Endothelial cell of umbilical vein (primary cell): ENCODE data around the gene CRYL1. TPM values are rescaled to one million over a fixed set of nuclear protein-coding genes. Genes with fewer than 3 reads are reported as not detected.

Experiments used
- BruUV-seq: library from RNA; stranded (reverse); fragments of 400-500 nt; replicated peaks from 2 replicates; lab custom pipeline; 2021; lab: Mats Ljungman, UMichigan
- CTCF ChIA-PET: fragments of 300-600, 350-600 bp; sonication (Branson Sonifier 250); formaldehyde crosslinking; loops from one replicate; lab custom pipeline; 2021; ENCODE audit warnings: antibody characterized with exemption, inconsistent platforms; lab: Charles Lee
- POLR2A ChIA-PET: fragments of 300-600, 350-600 bp; sonication (Branson Sonifier 250); formaldehyde crosslinking; loops from one replicate; lab custom pipeline; 2021; ENCODE audit warnings: antibody characterized with exemption, inconsistent platforms; lab: Charles Lee
- DNase-seq: peaks from one replicate; pipeline ENCODE4 v3.0.0-alpha.2; 2011; ENCODE audit warnings: low read depth, low spot score
- FAIRE-seq: peaks from 2 replicates; lab custom pipeline; 2011; peaks lifted over from hg19 to GRCh38; lab: Jason Lieb, UNC
- H2AFZ ChIP-seq: 2 replicates; pipeline ENCODE4 v1.6.0; 2012; ENCODE audit warnings: low read depth, low read length, control low read depth, inconsistent platforms
- H3K27ac ChIP-seq: 2 replicates; pipeline ENCODE4 v1.5.1; 2011; ENCODE audit warnings: low read depth, mild to moderate bottlenecking, control low read depth, low read length, moderate library complexity; ENCODE audit not compliant: insufficient read depth
- H3K27me3 ChIP-seq, 2 experiments: 2 replicates each; pipeline versions ENCODE4 v1.6.0 to v1.6.1; 2011; ENCODE audit warnings: low read length in 2 of 2, mixed read lengths in 1 of 2; ENCODE audit not compliant: control insufficient read depth in 2 of 2, insufficient read depth in 2 of 2
- H3K36me3 ChIP-seq, 2 experiments: 2 replicates in 1 of 2; 3 replicates in 1 of 2; pipeline ENCODE4 v1.5.1; 2011; ENCODE audit warnings: low read length in 2 of 2, mild to moderate bottlenecking in 1 of 2, moderate library complexity in 1 of 2; ENCODE audit not compliant: control insufficient read depth in 2 of 2, insufficient read depth in 2 of 2; ENCODE audit errors: extremely low read depth in 1 of 2
- H3K4me1 ChIP-seq: 3 replicates; pipeline ENCODE4 v1.5.1; 2011; ENCODE audit warnings: mild to moderate bottlenecking, low read length; ENCODE audit not compliant: control insufficient read depth, insufficient read depth; ENCODE audit errors: extremely low read depth
- H3K4me2 ChIP-seq: 2 replicates; pipeline ENCODE4 v1.6.1; 2011; ENCODE audit warnings: low read length, control low read depth, mixed read lengths; ENCODE audit not compliant: insufficient read depth
- H3K4me3 ChIP-seq, 3 experiments: fragments of 200-600 bp in 1 of 3; sonication (generic), shearing (Covaris generic) in 1 of 3; replicated peaks in 1 of 3; 2 replicates each; pipeline ENCODE4 v1.5.1; 2011 to 2016; ENCODE audit warnings: control low read depth in 3 of 3, low read length in 3 of 3, mild to moderate bottlenecking in 2 of 3, inconsistent platforms in 1 of 3, low read depth in 1 of 3, moderate library complexity in 1 of 3; ENCODE audit not compliant: insufficient read depth in 1 of 3
- H3K79me2 ChIP-seq: 2 replicates; pipeline ENCODE4 v1.6.0; 2012; ENCODE audit warnings: low read length, inconsistent platforms; ENCODE audit not compliant: control insufficient read depth, insufficient read depth
- H3K9ac ChIP-seq: replicated peaks from 2 replicates; pipeline ENCODE3; 2011; ENCODE audit warnings: low read length, control low read depth; ENCODE audit not compliant: insufficient read depth; ENCODE audit errors: extremely low read depth
- H3K9me1 ChIP-seq: replicated peaks from 3 replicates; pipeline ENCODE4 v1.6.0; 2011; ENCODE audit warnings: mild to moderate bottlenecking, low read length; ENCODE audit not compliant: control insufficient read depth, insufficient read depth; ENCODE audit errors: extremely low read depth
- H3K9me3 ChIP-seq: replicated peaks from 2 replicates; pipeline ENCODE4 v1.5.1; 2012; ENCODE audit warnings: low read length, inconsistent platforms; ENCODE audit not compliant: control insufficient read depth, insufficient read depth
- H4K20me1 ChIP-seq: replicated peaks from 2 replicates; pipeline ENCODE3; 2011; ENCODE audit warnings: mild to moderate bottlenecking, low read length; ENCODE audit not compliant: control insufficient read depth, insufficient read depth; ENCODE audit errors: extremely low read depth
- EZH2 ChIP-seq: IDR thresholded peaks from 2 replicates; pipeline ENCODE4 v1.6.1; 2012; ENCODE audit warnings: borderline replicate concordance, low read depth, mild to moderate bottlenecking, moderate library complexity, low read length, inconsistent platforms; ENCODE audit not compliant: severe bottlenecking
- FOS ChIP-seq: IDR thresholded peaks from 2 replicates; pipeline ENCODE4 v1.6.1; 2011; ENCODE audit warnings: mild to moderate bottlenecking, low read length, moderate library complexity, borderline replicate concordance; ENCODE audit not compliant: insufficient read depth
- GATA2 ChIP-seq: IDR thresholded peaks from 2 replicates; pipeline ENCODE4 v1.7.0; 2011; ENCODE audit warnings: low read depth, mild to moderate bottlenecking, moderate library complexity, mixed read lengths, low read length; ENCODE audit not compliant: insufficient read length, insufficient read depth
- JUN ChIP-seq: IDR thresholded peaks from 2 replicates; pipeline ENCODE4 v1.6.1; 2011; ENCODE audit warnings: borderline replicate concordance, low read depth; ENCODE audit not compliant: insufficient read length, insufficient read depth
- MYC ChIP-seq: IDR thresholded peaks from one replicate; pipeline ENCODE4 v1.6.1; 2011; ENCODE audit warnings: mild to moderate bottlenecking, low read depth, low read length
- POLR2A ChIP-seq: IDR thresholded peaks from 2 replicates; pipeline ENCODE4 v1.6.1; 2012; ENCODE audit warnings: low read depth, mild to moderate bottlenecking, control low read depth, low read length
- POLR2AphosphoS5 ChIP-seq: IDR thresholded peaks from 2 replicates; pipeline ENCODE4 v1.6.1; 2012; ENCODE audit warnings: low read depth, mild to moderate bottlenecking, control low read depth, low read length, moderate library complexity; ENCODE audit not compliant: insufficient read depth
- dilution Hi-C: fragments of 300-500 bp; cut with MboI; formaldehyde crosslinking; loops from one replicate; pipeline ENCODE4 v1.15.0; 2019; ENCODE audit warnings: low sequenced_read_pairs; ENCODE audit not compliant: extremely low pct_ligation_motif_present
- intact Hi-C: fragments of 100-400 bp; cut with micrococcal nuclease; formaldehyde crosslinking; loops from one replicate; pipeline ENCODE4 v1.10.0; 2022
- polyA plus RNA-seq, 4 experiments: library from polyadenylated mRNA; depleted of rRNA in 3 of 4; stranded (reverse) in 3 of 4; unstranded in 1 of 4; fragments of >200 nt; gene quantifications; 2 replicates each; pipeline versions ENCODE4 v1.2.1 to v1.2.3, GENCODE V29; 2011 to 2012; ENCODE audit warnings: missing spikeins in 1 of 4
- total RNA-seq: library from RNA; stranded (reverse); gene quantifications from 2 replicates; pipeline ENCODE4 v1.2.3, GENCODE V29; 2021
- TF ChIP-seq, protein P1 (sequence below): IDR thresholded peaks from 2 replicates; pipeline ENCODE4 v1.6.1; 2011; ENCODE audit not compliant: insufficient read depth, insufficient read length
- TF ChIP-seq, protein P2 (sequence below), 2 donors: IDR thresholded peaks; 1 replicate in 1 of 2; 2 replicates in 1 of 2; pipeline ENCODE4 v1.5.1; 2011; ENCODE audit warnings: low read length in 2 of 2, mild to moderate bottlenecking in 2 of 2, moderate library complexity in 2 of 2, control low read depth in 1 of 2, inconsistent platforms in 1 of 2, low read depth in 1 of 2; ENCODE audit not compliant: insufficient read depth in 1 of 2; ENCODE audit errors: extremely low read depth in 1 of 2

Gene CRYL1
- total and polyA plus RNA-seq, 2 donors (not counting 3 experiments of a cell fraction or from before 2014, with no cell fraction given), result 13.9 to 39.0 TPM

- intact Hi-C loops, result no loop called here
- no peak overlapping the region for H2AFZ ChIP-seq
- no peak overlapping the region for H3K27ac ChIP-seq
- no peaks in the 10 kb centered on the region for H3K4me1 ChIP-seq
- no peak for FAIRE-seq
- dilution Hi-C loops, result no loop called here
- no peak for TF ChIP-seq GATA2
- no peaks in the 10 kb centered on the region for H3K79me2 ChIP-seq
- no peaks in the 10 kb centered on the region for H3K27me3 ChIP-seq
- H3K9me1 ChIP-seq, result no peaks in the 10 kb centered on the region
- H3K9ac ChIP-seq, result no peak overlapping the region
- POLR2A ChIA-PET, result no interaction called here
- no TSS peak for BruUV-seq
- no peaks in the 10 kb centered on the region for H3K9me3 ChIP-seq
- no peak overlapping the region for H3K4me3 ChIP-seq
- H4K20me1 ChIP-seq, result no peaks in the 10 kb centered on the region
- no peak overlapping the region for H3K4me2 ChIP-seq
- CTCF ChIA-PET, result no interaction called here
- H3K36me3 ChIP-seq, result no peaks in the 10 kb centered on the region
- DNase-seq, result no peak
These were observed 126.1 kb downstream of the CRYL1 start for GRCh38 chr13:20399515-20399914.

DNA sequence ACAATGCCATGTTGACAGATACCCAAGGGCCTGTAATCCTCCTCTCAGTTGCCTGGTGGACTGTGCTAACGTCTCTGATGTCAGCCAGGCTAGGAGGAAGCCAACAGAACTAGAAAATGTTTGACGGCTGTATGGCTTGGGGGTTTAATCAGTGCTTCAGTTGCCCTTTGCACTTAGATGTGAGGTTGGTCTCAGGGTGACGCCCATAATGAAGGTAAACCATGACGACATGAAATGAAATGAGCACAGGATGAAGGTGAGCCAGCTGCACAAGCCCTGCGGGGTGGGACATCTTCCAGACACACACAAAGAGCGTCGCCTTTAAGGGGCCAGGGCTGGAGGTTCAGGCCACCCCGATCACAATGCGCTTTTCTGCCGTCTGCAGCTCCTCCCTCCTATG is 127.2 kb downstream of the CRYL1 start:
- no TSS peak for BruUV-seq
- FAIRE-seq, result no peak
- ChIA-PET CTCF (no interaction called here), POLR2A (no interaction called here)
- no peak overlapping the region for H3K4me2 ChIP-seq
- H3K4me3 ChIP-seq, result no peak overlapping the region
- H3K9ac ChIP-seq, result no peak overlapping the region
- no peaks in the 10 kb centered on the region for H3K9me3 ChIP-seq
- no peaks in the 10 kb centered on the region for H3K4me1 ChIP-seq
- no peaks in the 10 kb centered on the region for H3K36me3 ChIP-seq
- TF ChIP-seq JUN (no peak), POLR2A (no peak), FOS (no peak), POLR2AphosphoS5 (no peak), MYC (no peak), GATA2 (no peak), EZH2 (no peak)
- TF ChIP-seq, protein P1, sequence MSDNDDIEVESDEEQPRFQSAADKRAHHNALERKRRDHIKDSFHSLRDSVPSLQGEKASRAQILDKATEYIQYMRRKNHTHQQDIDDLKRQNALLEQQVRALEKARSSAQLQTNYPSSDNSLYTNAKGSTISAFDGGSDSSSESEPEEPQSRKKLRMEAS, result no peak
- TF ChIP-seq, protein P2, sequence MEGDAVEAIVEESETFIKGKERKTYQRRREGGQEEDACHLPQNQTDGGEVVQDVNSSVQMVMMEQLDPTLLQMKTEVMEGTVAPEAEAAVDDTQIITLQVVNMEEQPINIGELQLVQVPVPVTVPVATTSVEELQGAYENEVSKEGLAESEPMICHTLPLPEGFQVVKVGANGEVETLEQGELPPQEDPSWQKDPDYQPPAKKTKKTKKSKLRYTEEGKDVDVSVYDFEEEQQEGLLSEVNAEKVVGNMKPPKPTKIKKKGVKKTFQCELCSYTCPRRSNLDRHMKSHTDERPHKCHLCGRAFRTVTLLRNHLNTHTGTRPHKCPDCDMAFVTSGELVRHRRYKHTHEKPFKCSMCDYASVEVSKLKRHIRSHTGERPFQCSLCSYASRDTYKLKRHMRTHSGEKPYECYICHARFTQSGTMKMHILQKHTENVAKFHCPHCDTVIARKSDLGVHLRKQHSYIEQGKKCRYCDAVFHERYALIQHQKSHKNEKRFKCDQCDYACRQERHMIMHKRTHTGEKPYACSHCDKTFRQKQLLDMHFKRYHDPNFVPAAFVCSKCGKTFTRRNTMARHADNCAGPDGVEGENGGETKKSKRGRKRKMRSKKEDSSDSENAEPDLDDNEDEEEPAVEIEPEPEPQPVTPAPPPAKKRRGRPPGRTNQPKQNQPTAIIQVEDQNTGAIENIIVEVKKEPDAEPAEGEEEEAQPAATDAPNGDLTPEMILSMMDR (IDR thresholded peaks at IDR 0.05; ENCODE audit: extremely low read depth in 1 of 2, insufficient read depth in 1 of 2, low read depth in 1 of 2, low read length in 2 of 2), result no peak
- no peaks in the 10 kb centered on the region for H3K9me1 ChIP-seq
- H3K79me2 ChIP-seq, result no peaks in the 10 kb centered on the region
- DNase-seq, result no peak
- no peak overlapping the region for H2AFZ ChIP-seq
- H3K27me3 ChIP-seq, result no peaks in the 10 kb centered on the region
- dilution Hi-C loops, result no loop called here
- intact Hi-C loops, result no loop called here
- no peaks in the 10 kb centered on the region for H4K20me1 ChIP-seq
- H3K27ac ChIP-seq, result no peak overlapping the region
